Stimulated activated CD8-positive, alpha-beta memory T cell treated with anti-CD3 and anti-CD28 coated beads, Interleukin-7, amount 100 ng/mL, for 4 hours (primary cell): Measurements from ENCODE around the gene NHSL1.

Source experiments
- DNase-seq, 2 donors: peaks; one replicate each; pipeline ENCODE4 v3.0.0-alpha.2; 2020; ENCODE audit warnings: low read depth in 2 of 2

NHSL1 gene

GRCh38 chr6:138465007-138465645, 34.2 kb downstream of the NHSL1 start:
- DNase-seq = no peak

GRCh38 chr6:138464085-138464484, 35.2 kb downstream of the NHSL1 start:
- DNase-seq = no peak

GRCh38 chr6:138461647-138462046, 37.6 kb downstream of the NHSL1 start:
- DNase-seq = no peak

GRCh38 chr6:138456401-138456790, 42.9 kb downstream of the NHSL1 start:
- no peak for DNase-seq

GRCh38 chr6:138455746-138456400, 43.4 kb downstream of the NHSL1 start:
- peak in 1 of 2 donors; percentile 4 for DNase-seq

- DNase-seq = peak; percentile 17 to 48
These were observed 44.1 kb downstream of the NHSL1 start for GRCh38 chr6:138454981-138455706.

GRCh38 chr6:138451043-138451442, 48.3 kb downstream of the NHSL1 start:
- DNase-seq = no peak

- DNase-seq = no peak
These were observed 48.8 kb downstream of the NHSL1 start for GRCh38 chr6:138450445-138450844.

- DNase-seq = no peak
These were observed 52.5 kb downstream of the NHSL1 start for GRCh38 chr6:138446821-138447220.

- DNase-seq = no peak
These were observed 55.3 kb downstream of the NHSL1 start for GRCh38 chr6:138443979-138444378.

GRCh38 chr6:138442663-138443062, 56.6 kb downstream of the NHSL1 start:
- no peak for DNase-seq

- no peak for DNase-seq
These were observed 57.3 kb downstream of the NHSL1 start for GRCh38 chr6:138441965-138442364.

GRCh38 chr6:138440758-138441357, 58.4 kb downstream of the NHSL1 start:
- no peak for DNase-seq

- DNase-seq = no peak
These were observed 59.0 kb downstream of the NHSL1 start for GRCh38 chr6:138440296-138440695.

GRCh38 chr6:138439546-138439945, 59.7 kb downstream of the NHSL1 start:
- no peak for DNase-seq

- DNase-seq = no peak
These were observed 64.4 kb downstream of the NHSL1 start for GRCh38 chr6:138434925-138435324.

- no peak for DNase-seq
These were observed 65.2 kb downstream of the NHSL1 start for GRCh38 chr6:138434096-138434495.

GRCh38 chr6:138432063-138432356, 67.3 kb downstream of the NHSL1 start:
- no peak for DNase-seq

GRCh38 chr6:138431256-138432062, 67.8 kb downstream of the NHSL1 start:
- DNase-seq = no peak

GRCh38 chr6:138430361-138431145, 68.7 kb downstream of the NHSL1 start:
- DNase-seq = no peak

GRCh38 chr6:138429761-138430160, 69.5 kb downstream of the NHSL1 start:
- DNase-seq = no peak
